HFF-Myc (cell line): Measurements from ENCODE around the gene RMDN2.

Source experiments
- DNase-seq: peaks from one replicate; pipeline ENCODE4 v3.0.0-alpha.2; 2011; ENCODE audit warnings: low read depth; ENCODE audit errors: extremely low read depth
- H3K4me3 ChIP-seq: replicated peaks from 2 replicates; pipeline ENCODE4 v1.5.1; 2011; ENCODE audit warnings: low read depth, mild to moderate bottlenecking, control low read depth, low read length
- TF ChIP-seq, protein P1 (sequence below): IDR thresholded peaks from 2 replicates; pipeline ENCODE4 v1.5.1; 2012; ENCODE audit warnings: mild to moderate bottlenecking, low read depth, low read length, control low read depth; ENCODE audit errors: missing control alignments

RMDN2 gene

DNA sequence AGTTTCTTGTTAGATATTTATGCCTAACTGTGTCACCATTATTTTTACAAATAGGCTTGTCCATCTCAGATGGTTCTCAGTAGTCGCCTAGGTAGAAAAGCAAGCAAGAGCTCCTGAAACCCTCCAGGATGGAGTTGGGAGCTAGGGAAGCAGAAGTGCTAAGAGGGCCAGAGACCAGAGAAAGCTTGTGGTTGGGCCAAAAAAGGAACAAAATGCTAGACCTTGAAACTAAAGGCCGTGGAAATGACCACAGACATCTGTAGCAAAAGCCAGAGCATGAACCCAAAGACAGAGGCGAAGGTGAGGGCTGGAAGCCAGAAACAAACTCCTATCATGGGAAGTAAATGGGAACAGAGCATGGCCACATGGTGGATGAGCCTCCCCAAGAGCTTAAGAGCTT, 29.9 kb upstream of the RMDN2 start:
- TF ChIP-seq, protein P1, sequence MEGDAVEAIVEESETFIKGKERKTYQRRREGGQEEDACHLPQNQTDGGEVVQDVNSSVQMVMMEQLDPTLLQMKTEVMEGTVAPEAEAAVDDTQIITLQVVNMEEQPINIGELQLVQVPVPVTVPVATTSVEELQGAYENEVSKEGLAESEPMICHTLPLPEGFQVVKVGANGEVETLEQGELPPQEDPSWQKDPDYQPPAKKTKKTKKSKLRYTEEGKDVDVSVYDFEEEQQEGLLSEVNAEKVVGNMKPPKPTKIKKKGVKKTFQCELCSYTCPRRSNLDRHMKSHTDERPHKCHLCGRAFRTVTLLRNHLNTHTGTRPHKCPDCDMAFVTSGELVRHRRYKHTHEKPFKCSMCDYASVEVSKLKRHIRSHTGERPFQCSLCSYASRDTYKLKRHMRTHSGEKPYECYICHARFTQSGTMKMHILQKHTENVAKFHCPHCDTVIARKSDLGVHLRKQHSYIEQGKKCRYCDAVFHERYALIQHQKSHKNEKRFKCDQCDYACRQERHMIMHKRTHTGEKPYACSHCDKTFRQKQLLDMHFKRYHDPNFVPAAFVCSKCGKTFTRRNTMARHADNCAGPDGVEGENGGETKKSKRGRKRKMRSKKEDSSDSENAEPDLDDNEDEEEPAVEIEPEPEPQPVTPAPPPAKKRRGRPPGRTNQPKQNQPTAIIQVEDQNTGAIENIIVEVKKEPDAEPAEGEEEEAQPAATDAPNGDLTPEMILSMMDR = no peak
- no peak for DNase-seq
- H3K4me3 ChIP-seq = no peak overlapping the region

DNA sequence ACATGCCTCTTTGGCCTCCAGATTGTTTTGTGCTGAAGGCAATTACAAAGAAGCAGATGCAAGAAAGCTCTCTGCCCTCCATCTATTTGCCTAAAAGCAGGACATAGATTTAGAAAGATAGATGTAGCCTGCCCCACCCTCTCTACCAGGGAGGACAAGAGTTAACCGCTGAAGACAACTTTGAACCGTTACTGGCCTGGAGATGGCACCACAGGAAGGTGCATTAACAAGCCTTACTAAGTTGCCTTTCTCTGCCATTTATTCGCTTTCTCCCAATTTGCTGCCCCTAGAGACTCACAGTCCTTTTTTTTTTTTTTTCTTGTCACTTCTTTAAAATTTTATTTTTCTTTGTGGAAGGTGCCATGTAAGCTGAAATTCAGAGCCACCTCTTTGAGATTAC, 28.8 kb upstream of the RMDN2 start:
- no peak for DNase-seq
- TF ChIP-seq, protein P1 = no peak
- H3K4me3 ChIP-seq = no peak overlapping the region

DNA sequence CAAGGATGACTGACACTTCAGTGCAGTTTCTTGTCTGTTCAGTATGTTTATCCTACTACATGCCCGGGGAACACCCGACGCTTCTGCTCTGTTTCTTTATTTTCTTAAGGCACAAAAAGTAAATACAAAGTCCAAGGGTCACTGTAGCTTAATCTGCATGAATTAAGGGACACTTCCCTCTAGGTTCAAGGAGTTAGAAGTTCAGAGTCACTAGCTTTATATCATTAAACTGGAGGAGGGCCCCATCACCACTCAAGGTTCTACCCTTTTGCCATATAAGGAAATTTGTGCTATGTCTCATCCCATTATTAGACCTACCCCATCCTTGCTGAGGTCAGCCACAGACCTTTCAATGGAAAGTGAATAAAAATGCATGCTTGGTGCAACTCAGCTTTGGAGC, 27.6 kb upstream of the RMDN2 start:
- DNase-seq = no peak

DNA sequence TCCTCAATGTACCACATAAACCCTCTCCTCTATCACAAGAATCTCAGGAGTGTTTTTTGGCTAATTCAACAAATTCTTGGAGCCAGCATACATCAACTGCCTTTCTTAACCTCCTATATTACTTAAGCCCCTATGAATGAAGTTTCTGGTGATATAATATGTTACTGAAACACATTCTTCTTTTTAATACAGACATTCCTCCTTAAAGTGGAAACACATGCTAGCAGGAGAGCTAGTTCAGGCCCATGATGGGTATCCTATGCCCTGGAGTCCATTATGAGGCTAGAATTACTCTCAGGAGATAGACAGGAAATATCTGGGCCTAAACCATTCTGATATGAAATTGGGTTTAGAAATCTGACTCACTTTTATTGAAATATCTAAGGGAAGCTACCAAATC, 26.6 kb upstream of the RMDN2 start:
- DNase-seq = no peak
- TF ChIP-seq, protein P1 = no peak

More for the DNA sequence above, 27.6 kb upstream of the RMDN2 start:
- no peak overlapping the region for H3K4me3 ChIP-seq
- TF ChIP-seq, protein P1 = no peak

DNA sequence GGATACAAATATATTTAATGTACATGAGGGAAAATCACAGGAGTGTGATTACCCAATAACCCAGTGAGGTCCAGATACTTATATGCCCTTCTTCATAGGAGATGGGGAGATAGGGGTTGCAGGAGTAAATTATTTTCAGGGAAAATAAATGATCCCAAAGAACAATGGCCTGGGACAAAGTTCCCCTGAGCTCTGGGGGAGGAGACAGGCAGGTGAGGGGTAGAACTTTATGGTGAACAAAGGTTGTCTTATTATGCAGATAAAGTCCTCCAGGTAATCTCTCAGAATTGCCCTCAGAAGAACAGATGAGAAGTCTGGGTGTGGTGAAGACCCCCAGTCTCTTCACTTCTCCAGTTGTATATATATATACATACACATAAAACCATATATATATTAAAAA, 22.1 kb upstream of the RMDN2 start:
- DNase-seq = no peak
- no peak overlapping the region for H3K4me3 ChIP-seq
- TF ChIP-seq, protein P1 = no peak

More for the DNA sequence above, 26.6 kb upstream of the RMDN2 start:
- H3K4me3 ChIP-seq = no peak overlapping the region

DNA sequence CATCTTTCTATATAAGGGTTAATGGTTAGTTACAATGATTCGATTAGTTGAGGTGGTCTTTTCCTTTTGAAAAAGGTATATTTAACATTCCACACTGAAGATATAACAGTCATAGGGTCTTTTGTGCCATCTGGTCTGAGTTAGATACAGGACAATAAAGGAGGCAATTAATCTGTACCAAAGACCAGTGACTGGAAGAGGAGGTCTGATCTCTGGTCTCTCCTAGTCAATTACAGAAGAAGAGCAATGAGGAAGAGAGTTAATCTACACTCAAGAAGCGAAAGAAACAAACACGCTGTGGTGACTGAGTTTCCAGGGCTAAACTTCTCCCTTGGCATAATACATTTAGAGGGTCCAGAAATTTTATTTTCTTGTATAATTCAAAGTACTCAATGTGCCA, 20.7 kb upstream of the RMDN2 start:
- TF ChIP-seq, protein P1 = no peak
- no peak overlapping the region for H3K4me3 ChIP-seq
- DNase-seq = no peak

DNA sequence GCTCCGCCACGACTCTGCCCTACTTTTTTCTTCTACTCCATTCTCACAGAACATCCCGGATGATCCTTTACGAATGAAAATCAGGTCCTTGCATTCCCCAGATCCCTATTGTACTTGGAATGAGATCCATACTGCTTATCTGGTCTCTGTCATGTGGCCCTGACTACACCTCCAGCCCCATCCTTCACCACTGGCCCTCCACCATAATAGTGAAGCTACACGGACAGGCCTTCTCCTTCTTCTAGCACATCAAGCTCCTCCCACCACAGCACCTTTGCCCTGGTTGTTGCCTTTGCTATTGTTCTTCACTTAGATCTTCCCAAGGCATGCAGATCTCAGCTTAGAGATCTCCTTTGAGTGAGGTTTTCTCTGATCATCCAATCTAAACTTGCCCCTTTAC, 20.1 kb upstream of the RMDN2 start:
- H3K4me3 ChIP-seq = no peak overlapping the region
- DNase-seq = no peak
- TF ChIP-seq, protein P1 = no peak
